AG10803 (cell line): ENCODE measurements around the gene INMT.

ENCODE experiments used
- DNase-seq: peaks from one replicate; pipeline ENCODE4 v3.0.0; 2010; ENCODE audit warnings: low read depth
- H3K4me3 ChIP-seq: 2 replicates; pipeline ENCODE4 v1.5.1; 2011; ENCODE audit warnings: mild to moderate bottlenecking, low read length, control low read depth
- CTCF ChIP-seq: conservative IDR thresholded peaks from 2 replicates; pipeline ENCODE4 v1.5.1; 2011; ENCODE audit warnings: mild to moderate bottlenecking, low read length, control low read depth, inconsistent platforms

The INMT gene

GRCh38 chr7:30771174-30771879 lies 19.4 kb downstream of the INMT start, which contains the start of gene MINDY4:
Gene MINDY4, plus strand, starts transcription at chr7:30771417. Its CDS starts 77 bp downstream, at chr7:30771494.
- H3K4me3 ChIP-seq = peak within 1 kb of the TSS; percentile 79
- peak; percentile 76 for DNase-seq
- no peak for TF ChIP-seq CTCF

- DNase-seq = no peak
- H3K4me3 ChIP-seq = peak overlapping the region; percentile 79
- no peak for TF ChIP-seq CTCF
Observed at GRCh38 chr7:30771880-30772425, 20.0 kb downstream of the INMT start.

GRCh38 chr7:30772984-30773383 lies 21.0 kb downstream of the INMT start:
- no peak for DNase-seq
- H3K4me3 ChIP-seq = no peak overlapping the region
- no peak for TF ChIP-seq CTCF

- no peak for TF ChIP-seq CTCF
- no peak for DNase-seq
- H3K4me3 ChIP-seq = no peak overlapping the region
Observed at GRCh38 chr7:30775992-30776391, 24.1 kb downstream of the INMT start.

- no peak overlapping the region for H3K4me3 ChIP-seq
- no peak for TF ChIP-seq CTCF
- no peak for DNase-seq
Observed at GRCh38 chr7:30776971-30777370, 25.0 kb downstream of the INMT start.

GRCh38 chr7:30778255-30779025 lies 26.5 kb downstream of the INMT start:
- TF ChIP-seq CTCF = no peak
- H3K4me3 ChIP-seq = no peak overlapping the region
- DNase-seq = no peak

GRCh38 chr7:30779574-30779973 lies 27.6 kb downstream of the INMT start:
- TF ChIP-seq CTCF = no peak
- DNase-seq = no peak
- no peak overlapping the region for H3K4me3 ChIP-seq
